WTC11 (cell line): ENCODE measurements around the gene VAMP1. TPM values are rescaled to one million over a fixed set of nuclear protein-coding genes. Genes with fewer than 3 reads are reported as not detected.

Source experiments
- ATAC-seq: fragments of 200-7000 bp; cut with Tn5 transposase; 2 replicates; pipeline ENCODE4 v1.10.0; 2021; ENCODE audit warnings: mild to moderate bottlenecking, moderate library complexity
- CTCF ChIA-PET: fragments of 300-600 bp; sonication (Branson Sonifier 250); formaldehyde crosslinking; loops from one replicate; lab custom pipeline; 2021; ENCODE audit warnings: antibody characterized with exemption; lab: Charles Lee
- POLR2A ChIA-PET: fragments of 350-600 bp; sonication (Branson Sonifier 250); formaldehyde crosslinking; loops from one replicate; lab custom pipeline; 2021; ENCODE audit warnings: antibody characterized with exemption; lab: Charles Lee
- DNase-seq: peaks from one replicate; pipeline ENCODE4 v3.0.0; 2021; ENCODE audit warnings: low spot score
- H3K27ac Mint-ChIP-seq: 2 replicates; pipeline ENCODE4 v1.8.0; 2021; ENCODE audit warnings: mixed read lengths
- H3K27me3 Mint-ChIP-seq: 2 replicates; pipeline ENCODE4 v1.8.0; 2021; ENCODE audit warnings: low read depth, mild to moderate bottlenecking, moderate library complexity, mixed read lengths
- H3K36me3 Mint-ChIP-seq: 2 replicates; pipeline ENCODE4 v1.8.0; 2021; ENCODE audit warnings: mixed read lengths
- H3K4me1 Mint-ChIP-seq: 2 replicates; pipeline ENCODE4 v1.8.0; 2022; ENCODE audit warnings: mixed read lengths
- H3K4me3 Mint-ChIP-seq: 2 replicates; pipeline ENCODE4 v1.8.0; 2021; ENCODE audit warnings: mild to moderate bottlenecking, moderate library complexity, mixed read lengths
- H3K9me3 Mint-ChIP-seq: 2 replicates; pipeline ENCODE4 v1.8.0; 2021; ENCODE audit warnings: mixed read lengths
- AR ChIP-seq: fragments of 250-450 bp; sonication (Bioruptor Pico); IDR thresholded peaks from 2 replicates; pipeline ENCODE4 v1.9.0; 2021; ENCODE audit warnings: mild to moderate bottlenecking
- ATF6 ChIP-seq: sonication (generic); formaldehyde crosslinking; IDR thresholded peaks from 2 replicates; pipeline ENCODE4 v1.8.1; 2023; ENCODE audit warnings: mild to moderate bottlenecking, missing genetic modification reagents
- CDX4 ChIP-seq: fragments of 250-450 bp; sonication (Bioruptor Pico); IDR thresholded peaks from 2 replicates; pipeline ENCODE4 v1.9.0; 2021; ENCODE audit warnings: moderate library complexity, mild to moderate bottlenecking, inconsistent platforms, borderline replicate concordance
- E2F4 ChIP-seq: sonication (generic); formaldehyde crosslinking; IDR thresholded peaks from 2 replicates; pipeline ENCODE4 v1.8.1; 2022; ENCODE audit warnings: low read depth, mild to moderate bottlenecking, moderate library complexity, missing genetic modification reagents, borderline replicate concordance
- ETV6 ChIP-seq: sonication (generic); formaldehyde crosslinking; IDR thresholded peaks from 2 replicates; pipeline ENCODE4 v1.8.1; 2022; ENCODE audit warnings: mild to moderate bottlenecking, missing genetic modification reagents
- IRF1 ChIP-seq: sonication (generic); formaldehyde crosslinking; IDR thresholded peaks from 2 replicates; pipeline ENCODE4 v1.8.0; 2023; ENCODE audit warnings: missing genetic modification reagents
- IRF2 ChIP-seq: sonication (generic); formaldehyde crosslinking; IDR thresholded peaks from 2 replicates; pipeline ENCODE4 v1.8.0; 2022; ENCODE audit warnings: low read depth, missing genetic modification reagents, borderline replicate concordance
- JAZF1 ChIP-seq: fragments of 250-450 bp; sonication (Bioruptor Pico); IDR thresholded peaks from 2 replicates; pipeline ENCODE4 v1.9.0; 2021; ENCODE audit warnings: moderate library complexity, mild to moderate bottlenecking, inconsistent platforms
- MAX ChIP-seq: sonication (generic); formaldehyde crosslinking; IDR thresholded peaks from 2 replicates; pipeline ENCODE4 v1.8.0; 2022; ENCODE audit warnings: mild to moderate bottlenecking, missing genetic modification reagents
- MXD4 ChIP-seq: fragments of 250-450 bp; sonication (Bioruptor Pico); IDR thresholded peaks from 2 replicates; pipeline ENCODE4 v1.8.0; 2021; ENCODE audit warnings: mild to moderate bottlenecking, moderate library complexity, borderline replicate concordance
- NFATC4 ChIP-seq: fragments of 250-450 bp; sonication (Bioruptor Pico); IDR thresholded peaks from 2 replicates; pipeline ENCODE4 v1.9.0; 2021; ENCODE audit warnings: mild to moderate bottlenecking
- NR1H2 ChIP-seq: sonication (generic); formaldehyde crosslinking; IDR thresholded peaks from 2 replicates; pipeline ENCODE4 v1.9.0; 2021; ENCODE audit warnings: mild to moderate bottlenecking, moderate library complexity, missing genetic modification reagents
- TCF7 ChIP-seq: sonication (generic); formaldehyde crosslinking; IDR thresholded peaks from 2 replicates; pipeline ENCODE4 v1.8.0; 2022; ENCODE audit warnings: mild to moderate bottlenecking, low read depth, missing genetic modification reagents, moderate library complexity
- TP53 ChIP-seq: sonication (generic); formaldehyde crosslinking; IDR thresholded peaks from 2 replicates; pipeline ENCODE4 v1.8.1; 2023; ENCODE audit warnings: mild to moderate bottlenecking, missing genetic modification reagents
- USF2 ChIP-seq: sonication (generic); formaldehyde crosslinking; IDR thresholded peaks from 2 replicates; pipeline ENCODE4 v1.8.1; 2023; ENCODE audit warnings: mild to moderate bottlenecking, missing genetic modification reagents, moderate library complexity
- ZBTB21 ChIP-seq: sonication (generic); formaldehyde crosslinking; IDR thresholded peaks from 2 replicates; pipeline ENCODE4 v1.8.1; 2023; ENCODE audit warnings: mild to moderate bottlenecking, missing genetic modification reagents, borderline replicate concordance
- ZMAT4 ChIP-seq: fragments of 250-450 bp; sonication (Bioruptor Pico); IDR thresholded peaks from 2 replicates; pipeline ENCODE4 v1.9.0; 2021; ENCODE audit warnings: mild to moderate bottlenecking
- ZNF416 ChIP-seq: fragments of 250-450 bp; sonication (Bioruptor Pico); IDR thresholded peaks from 2 replicates; pipeline ENCODE4 v1.9.0; 2021; ENCODE audit warnings: mild to moderate bottlenecking, inconsistent platforms
- ZNF425 ChIP-seq: fragments of 250-450 bp; sonication (Bioruptor Pico); conservative IDR thresholded peaks from 2 replicates; pipeline ENCODE4 v1.9.0; 2021; ENCODE audit warnings: mild to moderate bottlenecking
- ZNF671 ChIP-seq: fragments of 250-450 bp; sonication (Bioruptor Pico); IDR thresholded peaks from 2 replicates; pipeline ENCODE4 v1.8.0; 2021; ENCODE audit warnings: mild to moderate bottlenecking
- ZSCAN18 ChIP-seq: fragments of 250-450 bp; sonication (Bioruptor Pico); IDR thresholded peaks from 2 replicates; pipeline ENCODE4 v2.1.2; 2022; ENCODE audit warnings: mild to moderate bottlenecking, moderate library complexity
- total RNA-seq: library from RNA; stranded (reverse); gene quantifications from 3 replicates; pipeline ENCODE4 v1.2.3, GENCODE V29; 2021

VAMP1 gene
- total RNA-seq, 1 experiment from 2014 or later = 14.3 TPM

- TF ChIP-seq USF2 (CRISPR knock-in tag) = no peak
- TF ChIP-seq MXD4 (CRISPR knock-in tag) = no peak
- TF ChIP-seq IRF1 = no peak
- TF ChIP-seq ATF6 (CRISPR knock-in tag) = no peak
- no peak for TF ChIP-seq CDX4 (CRISPR knock-in tag)
- no peak for TF ChIP-seq ZNF425
- no peak for TF ChIP-seq ETV6 (CRISPR knock-in tag)
- no peak for TF ChIP-seq ZNF671
- TF ChIP-seq E2F4 (CRISPR knock-in tag) = no peak
- TF ChIP-seq ZSCAN18 = no peak
- TF ChIP-seq ZNF416 = no peak
- no peak for TF ChIP-seq ZMAT4
- no peak for TF ChIP-seq NR1H2
- Mint-ChIP-seq H3K27ac (peak overlapping the region; percentile 93), H3K27me3 (no peaks in the 10 kb centered on the region), H3K4me3 (peak overlapping the region; percentile 3; the same call in 1 of the 2 replicates), H3K36me3 (peaks cover 50% of the 10 kb centered on the region), H3K9me3 (no peaks in the 10 kb centered on the region), H3K4me1 (peaks cover 11% of the 10 kb centered on the region)
- ATAC-seq (peak; percentile 77), DNase-seq (peak; percentile 48)
- POLR2A ChIA-PET = interaction anchor here (1.0 kb wide), 1 partner anchor 37 kb away, joined by 5 read pairs; the partner anchor contains the start of gene VAMP1
- CTCF ChIA-PET = interaction anchor here (0.6 to 1.2 kb wide), 5 partner anchors 13 to 184 kb away, joined by 3 to 4 read pairs (median 3); partner anchors contain the start of gene GAPDH
Measured at GRCh38 chr12:6507102-6507998, 36.9 kb upstream of the VAMP1 start.

GRCh38 chr12:6500466-6500865, 30.0 kb upstream of the VAMP1 start:
- CTCF ChIA-PET = interaction anchor here (1.1 kb wide), 1 partner anchor 38 kb away, joined by 3 read pairs; no protein-coding TSS in a partner anchor
- Mint-ChIP-seq H3K9me3 (no peaks in the 10 kb centered on the region), H3K27ac (peak overlapping the region; percentile 87; the same call in 1 of the 2 replicates), H3K27me3 (no peaks in the 10 kb centered on the region), H3K4me3 (no peak overlapping the region), H3K36me3 (peaks cover 50% of the 10 kb centered on the region), H3K4me1 (peaks cover 4% of the 10 kb centered on the region)
- no peak for ATAC-seq
- POLR2A ChIA-PET = interaction anchor here (0.5 to 0.6 kb wide), 2 partner anchors 70 to 120 kb away, joined by 3 read pairs; no protein-coding TSS in a partner anchor
- DNase-seq = no peak
- TF ChIP-seq ZBTB21 (CRISPR knock-in tag) = no peak
- no peak for TF ChIP-seq TP53 (CRISPR knock-in tag)
- TF ChIP-seq NFATC4 (CRISPR knock-in tag) = no peak
- no peak for TF ChIP-seq JAZF1 (CRISPR knock-in tag)
- TF ChIP-seq AR = no peak
- no peak for TF ChIP-seq MAX (CRISPR knock-in tag)
- no peak for TF ChIP-seq ZNF416
- no peak for TF ChIP-seq IRF2 (CRISPR knock-in tag)
- no peak for TF ChIP-seq TCF7 (CRISPR knock-in tag)
